Uterus (tissue), 2 donors: ENCODE measurements around the gene MAML2.

ENCODE experiments used
- POLR2A ChIP-seq, 2 donors: fragments of 450-650 bp; IDR thresholded peaks; one replicate each; pipeline ENCODE4 v1.6.1; 2016; ENCODE audit warnings: antibody characterized with exemption in 2 of 2, mild to moderate bottlenecking in 1 of 2, moderate library complexity in 1 of 2
- TF ChIP-seq, protein P1 (sequence below), 4 experiments: fragments of 200-600 bp in 2 of 4; fragments of 450-650 bp in 2 of 4; sonication (generic) in 2 of 4; IDR thresholded peaks; one replicate each; pipeline ENCODE4 v1.5.1; 2016 to 2019; ENCODE audit warnings: antibody characterized with exemption in 4 of 4, mild to moderate bottlenecking in 2 of 4, moderate library complexity in 1 of 4

DNA sequence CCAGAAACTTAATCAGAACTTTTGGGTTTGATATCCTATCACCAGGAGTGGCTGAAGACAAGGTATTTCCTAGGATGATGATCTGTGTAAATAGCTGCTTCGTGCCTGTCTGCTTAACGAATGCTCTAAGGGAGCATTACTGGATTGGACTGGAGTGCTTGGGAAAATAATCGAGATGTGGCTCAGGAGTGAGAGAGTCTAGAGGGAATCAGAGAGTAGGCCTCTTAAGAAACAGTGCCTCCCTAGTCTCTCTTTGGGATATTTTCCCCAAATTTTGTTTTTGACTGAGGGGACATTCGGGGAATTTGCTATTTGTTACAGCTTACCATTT is 2.5 kb downstream of the MAML2 start:
- TF ChIP-seq, protein P1, sequence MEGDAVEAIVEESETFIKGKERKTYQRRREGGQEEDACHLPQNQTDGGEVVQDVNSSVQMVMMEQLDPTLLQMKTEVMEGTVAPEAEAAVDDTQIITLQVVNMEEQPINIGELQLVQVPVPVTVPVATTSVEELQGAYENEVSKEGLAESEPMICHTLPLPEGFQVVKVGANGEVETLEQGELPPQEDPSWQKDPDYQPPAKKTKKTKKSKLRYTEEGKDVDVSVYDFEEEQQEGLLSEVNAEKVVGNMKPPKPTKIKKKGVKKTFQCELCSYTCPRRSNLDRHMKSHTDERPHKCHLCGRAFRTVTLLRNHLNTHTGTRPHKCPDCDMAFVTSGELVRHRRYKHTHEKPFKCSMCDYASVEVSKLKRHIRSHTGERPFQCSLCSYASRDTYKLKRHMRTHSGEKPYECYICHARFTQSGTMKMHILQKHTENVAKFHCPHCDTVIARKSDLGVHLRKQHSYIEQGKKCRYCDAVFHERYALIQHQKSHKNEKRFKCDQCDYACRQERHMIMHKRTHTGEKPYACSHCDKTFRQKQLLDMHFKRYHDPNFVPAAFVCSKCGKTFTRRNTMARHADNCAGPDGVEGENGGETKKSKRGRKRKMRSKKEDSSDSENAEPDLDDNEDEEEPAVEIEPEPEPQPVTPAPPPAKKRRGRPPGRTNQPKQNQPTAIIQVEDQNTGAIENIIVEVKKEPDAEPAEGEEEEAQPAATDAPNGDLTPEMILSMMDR (IDR thresholded peaks at IDR 0.05), result no peak
- no peak for TF ChIP-seq POLR2A (IDR thresholded peaks at IDR 0.05)
